ENCODE results near the gene TMEM158.
A peak's percentile ranks its signal among the peaks of the same experiment; 100 is the strongest.

The TMEM158 gene

GRCh38 chr3:45198264-45199260 is 27.5 kb downstream of the TMEM158 start:
- H3K27ac ChIP-seq (ENCODE audit: low read depth, low read length) = no peak overlapping the region
- H3K36me3 ChIP-seq (ENCODE audit: control insufficient read depth in 1 of 2, insufficient read depth in 2 of 2, low read length in 2 of 2) = no peaks in the 10 kb centered on the region
- H3K23ac ChIP-seq (ENCODE audit: low read length) = no peak overlapping the region
- peaks cover 4 to 5% of the 10 kb centered on the region in 2 experiments for H3K4me1 ChIP-seq (ENCODE audit: control insufficient read depth in 1 of 2, insufficient read depth in 2 of 2, low read length in 2 of 2)
- DNase-seq = peak in 1 of 2 donors; percentile 26
- H4K91ac ChIP-seq (ENCODE audit: low read depth, low read length) = no peak overlapping the region
- H3K9ac ChIP-seq (ENCODE audit: low read length) = no peak overlapping the region
- H2BK5ac ChIP-seq (ENCODE audit: low read depth, low read length, poor library complexity) = no peak overlapping the region
- H3K79me1 ChIP-seq (ENCODE audit: low read length) = no peaks in the 10 kb centered on the region
- no peak overlapping the region for H3K14ac ChIP-seq (ENCODE audit: low read length)
- no peaks in the 10 kb centered on the region for H3K9me3 ChIP-seq (ENCODE audit: insufficient read depth, low read depth, low read length)
- no peak overlapping the region for H2BK12ac ChIP-seq (ENCODE audit: low read length)
- no peak overlapping the region for H4K12ac ChIP-seq (ENCODE audit: low read depth, low read length)
- no peak overlapping the region for H2BK120ac ChIP-seq (ENCODE audit: insufficient read depth, low read length, poor library complexity)
- no peak overlapping the region for H2AFZ ChIP-seq (ENCODE audit: insufficient read depth, low read length, poor library complexity)
- H3K4ac ChIP-seq (ENCODE audit: low read depth, low read length) = no peak overlapping the region
- H3K18ac ChIP-seq (ENCODE audit: low read length) = no peak overlapping the region
- no CpG with 5 or more reads among the region's 5 CpGs for WGBS (ENCODE audit: extremely low coverage, insufficient coverage, insufficient read length)
- H4K8ac ChIP-seq (ENCODE audit: low read depth, low read length) = no peak overlapping the region
- no peak overlapping the region for H3K4me2 ChIP-seq (ENCODE audit: low read length)
- peak overlapping the region; percentile 34 for H2AK5ac ChIP-seq (ENCODE audit: low read length)
- no peak overlapping the region for H3K4me3 ChIP-seq (ENCODE audit: low read depth, low read length)
- H3K79me2 ChIP-seq (ENCODE audit: control insufficient read depth, insufficient read depth, low read length, poor library complexity) = no peaks in the 10 kb centered on the region
- H3K27me3 ChIP-seq (ENCODE audit: insufficient read depth, low read length) = no peaks in the 10 kb centered on the region

- Histone ChIP-seq H3K79me1 (ENCODE audit: low read length) (no peaks in the 10 kb centered on the region), H2BK12ac (ENCODE audit: low read length) (no peak overlapping the region), H3K4me3 (ENCODE audit: low read depth, low read length) (no peak overlapping the region), H3K18ac (ENCODE audit: low read length) (no peak overlapping the region), H3K4ac (ENCODE audit: low read depth, low read length) (no peak overlapping the region), H2BK120ac (ENCODE audit: insufficient read depth, low read length, poor library complexity) (no peak overlapping the region), H3K4me1 (ENCODE audit: control insufficient read depth in 1 of 2, insufficient read depth in 2 of 2, low read length in 2 of 2) (peaks cover 3 to 5% of the 10 kb centered on the region in 2 experiments), H2BK5ac (ENCODE audit: low read depth, low read length, poor library complexity) (no peak overlapping the region), H3K9me3 (ENCODE audit: insufficient read depth, low read depth, low read length) (no peaks in the 10 kb centered on the region), H4K91ac (ENCODE audit: low read depth, low read length) (no peak overlapping the region), H3K4me2 (ENCODE audit: low read length) (no peak overlapping the region), H3K27ac (ENCODE audit: low read depth, low read length) (no peak overlapping the region), H2AK5ac (ENCODE audit: low read length) (no peak overlapping the region), H3K36me3 (ENCODE audit: control insufficient read depth in 1 of 2, insufficient read depth in 2 of 2, low read length in 2 of 2) (no peaks in the 10 kb centered on the region), H2AFZ (ENCODE audit: insufficient read depth, low read length, poor library complexity) (no peak overlapping the region), H4K8ac (ENCODE audit: low read depth, low read length) (no peak overlapping the region), H3K79me2 (ENCODE audit: control insufficient read depth, insufficient read depth, low read length, poor library complexity) (no peaks in the 10 kb centered on the region), H3K27me3 (ENCODE audit: insufficient read depth, low read length) (no peaks in the 10 kb centered on the region), H3K14ac (ENCODE audit: low read length) (no peak overlapping the region), H3K23ac (ENCODE audit: low read length) (no peak overlapping the region), H3K9ac (ENCODE audit: low read length) (no peak overlapping the region), H4K12ac (ENCODE audit: low read depth, low read length) (no peak overlapping the region)
- no CpG with 5 or more reads among the region's 5 CpGs for WGBS (ENCODE audit: extremely low coverage, insufficient coverage, insufficient read length)
- DNase-seq = peak; percentile 56 to 73
These were observed 31.3 kb downstream of the TMEM158 start for GRCh38 chr3:45194791-45195190.

- DNase-seq = no peak
- H3K18ac ChIP-seq (ENCODE audit: low read length) = no peak overlapping the region
- no peak overlapping the region for H3K9ac ChIP-seq (ENCODE audit: low read length)
- no peak overlapping the region for H4K8ac ChIP-seq (ENCODE audit: low read depth, low read length)
- no peaks in the 10 kb centered on the region for H3K36me3 ChIP-seq (ENCODE audit: control insufficient read depth in 1 of 2, insufficient read depth in 2 of 2, low read length in 2 of 2)
- no peak overlapping the region for H3K14ac ChIP-seq (ENCODE audit: low read length)
- no peaks in the 10 kb centered on the region for H3K4me1 ChIP-seq (ENCODE audit: control insufficient read depth in 1 of 2, insufficient read depth in 2 of 2, low read length in 2 of 2)
- no peak overlapping the region for H2AK5ac ChIP-seq (ENCODE audit: low read length)
- no peak overlapping the region for H2BK120ac ChIP-seq (ENCODE audit: insufficient read depth, low read length, poor library complexity)
- H3K9me3 ChIP-seq (ENCODE audit: insufficient read depth, low read depth, low read length) = no peaks in the 10 kb centered on the region
- H3K79me1 ChIP-seq (ENCODE audit: low read length) = no peaks in the 10 kb centered on the region
- H3K4me2 ChIP-seq (ENCODE audit: low read length) = no peak overlapping the region
- H4K12ac ChIP-seq (ENCODE audit: low read depth, low read length) = no peak overlapping the region
- H3K79me2 ChIP-seq (ENCODE audit: control insufficient read depth, insufficient read depth, low read length, poor library complexity) = no peaks in the 10 kb centered on the region
- H3K27ac ChIP-seq (ENCODE audit: low read depth, low read length) = no peak overlapping the region
- H2BK12ac ChIP-seq (ENCODE audit: low read length) = no peak overlapping the region
- H3K27me3 ChIP-seq (ENCODE audit: insufficient read depth, low read length) = no peaks in the 10 kb centered on the region
- H2BK5ac ChIP-seq (ENCODE audit: low read depth, low read length, poor library complexity) = no peak overlapping the region
- H4K91ac ChIP-seq (ENCODE audit: low read depth, low read length) = no peak overlapping the region
- H3K4ac ChIP-seq (ENCODE audit: low read depth, low read length) = no peak overlapping the region
- WGBS (ENCODE audit: extremely low coverage, insufficient coverage, insufficient read length) = no CpG with 5 or more reads among the region's 3 CpGs
- H2AFZ ChIP-seq (ENCODE audit: insufficient read depth, low read length, poor library complexity) = no peak overlapping the region
- peak overlapping the region; percentile 31 for H3K4me3 ChIP-seq (ENCODE audit: low read depth, low read length)
- no peak overlapping the region for H3K23ac ChIP-seq (ENCODE audit: low read length)
These were observed 34.1 kb downstream of the TMEM158 start for GRCh38 chr3:45191924-45192417.

- no peak overlapping the region for H3K18ac ChIP-seq (ENCODE audit: low read length)
- H3K9me3 ChIP-seq (ENCODE audit: insufficient read depth, low read depth, low read length) = no peaks in the 10 kb centered on the region
- no peak overlapping the region for H4K91ac ChIP-seq (ENCODE audit: low read depth, low read length)
- H3K9ac ChIP-seq (ENCODE audit: low read length) = no peak overlapping the region
- no peaks in the 10 kb centered on the region for H3K27me3 ChIP-seq (ENCODE audit: insufficient read depth, low read length)
- no peak overlapping the region for H3K23ac ChIP-seq (ENCODE audit: low read length)
- H3K36me3 ChIP-seq (ENCODE audit: control insufficient read depth in 1 of 2, insufficient read depth in 2 of 2, low read length in 2 of 2) = no peaks in the 10 kb centered on the region
- no peaks in the 10 kb centered on the region for H3K4me1 ChIP-seq (ENCODE audit: control insufficient read depth in 1 of 2, insufficient read depth in 2 of 2, low read length in 2 of 2)
- H3K79me2 ChIP-seq (ENCODE audit: control insufficient read depth, insufficient read depth, low read length, poor library complexity) = no peaks in the 10 kb centered on the region
- no peak overlapping the region for H3K4me2 ChIP-seq (ENCODE audit: low read length)
- H2AK5ac ChIP-seq (ENCODE audit: low read length) = no peak overlapping the region
- no peak for DNase-seq
- H3K27ac ChIP-seq (ENCODE audit: low read depth, low read length) = no peak overlapping the region
- WGBS (ENCODE audit: extremely low coverage, insufficient coverage, insufficient read length) = no CpG with 5 or more reads among the region's 4 CpGs
- H3K4me3 ChIP-seq (ENCODE audit: low read depth, low read length) = peak overlapping the region; percentile 31
- H2BK12ac ChIP-seq (ENCODE audit: low read length) = no peak overlapping the region
- no peak overlapping the region for H2AFZ ChIP-seq (ENCODE audit: insufficient read depth, low read length, poor library complexity)
- no peak overlapping the region for H4K12ac ChIP-seq (ENCODE audit: low read depth, low read length)
- H3K4ac ChIP-seq (ENCODE audit: low read depth, low read length) = no peak overlapping the region
- no peak overlapping the region for H3K14ac ChIP-seq (ENCODE audit: low read length)
- no peak overlapping the region for H2BK5ac ChIP-seq (ENCODE audit: low read depth, low read length, poor library complexity)
- H2BK120ac ChIP-seq (ENCODE audit: insufficient read depth, low read length, poor library complexity) = no peak overlapping the region
- H3K79me1 ChIP-seq (ENCODE audit: low read length) = no peaks in the 10 kb centered on the region
- H4K8ac ChIP-seq (ENCODE audit: low read depth, low read length) = no peak overlapping the region
These were observed 34.7 kb downstream of the TMEM158 start for GRCh38 chr3:45191424-45191823.

Data from trophoblast cell (in vitro differentiated cells and primary cell).